LNCaP clone FGC (cell line): ENCODE results near the gene MLKL.
A peak's percentile ranks its signal among the peaks of the same experiment; 100 is the strongest.

Experiments
- DNase-seq: peaks from one replicate; pipeline ENCODE4 v3.0.0-alpha.2; 2011; ENCODE audit warnings: low read depth
- H3K4me3 ChIP-seq: 2 replicates; pipeline ENCODE4 v1.5.1; 2011; ENCODE audit warnings: mild to moderate bottlenecking, low read depth, low read length, control low read depth
- TF ChIP-seq, protein P1 (sequence below): IDR thresholded peaks from 2 replicates; pipeline ENCODE4 v1.5.1; 2012; ENCODE audit warnings: mild to moderate bottlenecking; ENCODE audit not compliant: control insufficient read depth, insufficient read depth; ENCODE audit errors: extremely low read depth

Gene MLKL

GRCh38 chr16:74709441-74709877 is 8.8 kb upstream of the MLKL start:
- TF ChIP-seq, protein P1, sequence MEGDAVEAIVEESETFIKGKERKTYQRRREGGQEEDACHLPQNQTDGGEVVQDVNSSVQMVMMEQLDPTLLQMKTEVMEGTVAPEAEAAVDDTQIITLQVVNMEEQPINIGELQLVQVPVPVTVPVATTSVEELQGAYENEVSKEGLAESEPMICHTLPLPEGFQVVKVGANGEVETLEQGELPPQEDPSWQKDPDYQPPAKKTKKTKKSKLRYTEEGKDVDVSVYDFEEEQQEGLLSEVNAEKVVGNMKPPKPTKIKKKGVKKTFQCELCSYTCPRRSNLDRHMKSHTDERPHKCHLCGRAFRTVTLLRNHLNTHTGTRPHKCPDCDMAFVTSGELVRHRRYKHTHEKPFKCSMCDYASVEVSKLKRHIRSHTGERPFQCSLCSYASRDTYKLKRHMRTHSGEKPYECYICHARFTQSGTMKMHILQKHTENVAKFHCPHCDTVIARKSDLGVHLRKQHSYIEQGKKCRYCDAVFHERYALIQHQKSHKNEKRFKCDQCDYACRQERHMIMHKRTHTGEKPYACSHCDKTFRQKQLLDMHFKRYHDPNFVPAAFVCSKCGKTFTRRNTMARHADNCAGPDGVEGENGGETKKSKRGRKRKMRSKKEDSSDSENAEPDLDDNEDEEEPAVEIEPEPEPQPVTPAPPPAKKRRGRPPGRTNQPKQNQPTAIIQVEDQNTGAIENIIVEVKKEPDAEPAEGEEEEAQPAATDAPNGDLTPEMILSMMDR = peak; percentile 99
- H3K4me3 ChIP-seq = no peak overlapping the region
- peak; percentile 64 for DNase-seq

GRCh38 chr16:74700116-74700437 is 585 bp downstream of the MLKL start:
- TF ChIP-seq, protein P1 = no peak
- no peak for DNase-seq
- H3K4me3 ChIP-seq = peak overlapping the region; percentile 55

GRCh38 chr16:74699666-74700065 is 996 bp downstream of the MLKL start:
- no peak for DNase-seq
- TF ChIP-seq, protein P1 = no peak
- H3K4me3 ChIP-seq = peak overlapping the region; percentile 55

GRCh38 chr16:74698222-74698621 is 2.4 kb downstream of the MLKL start:
- DNase-seq = no peak

DNA sequence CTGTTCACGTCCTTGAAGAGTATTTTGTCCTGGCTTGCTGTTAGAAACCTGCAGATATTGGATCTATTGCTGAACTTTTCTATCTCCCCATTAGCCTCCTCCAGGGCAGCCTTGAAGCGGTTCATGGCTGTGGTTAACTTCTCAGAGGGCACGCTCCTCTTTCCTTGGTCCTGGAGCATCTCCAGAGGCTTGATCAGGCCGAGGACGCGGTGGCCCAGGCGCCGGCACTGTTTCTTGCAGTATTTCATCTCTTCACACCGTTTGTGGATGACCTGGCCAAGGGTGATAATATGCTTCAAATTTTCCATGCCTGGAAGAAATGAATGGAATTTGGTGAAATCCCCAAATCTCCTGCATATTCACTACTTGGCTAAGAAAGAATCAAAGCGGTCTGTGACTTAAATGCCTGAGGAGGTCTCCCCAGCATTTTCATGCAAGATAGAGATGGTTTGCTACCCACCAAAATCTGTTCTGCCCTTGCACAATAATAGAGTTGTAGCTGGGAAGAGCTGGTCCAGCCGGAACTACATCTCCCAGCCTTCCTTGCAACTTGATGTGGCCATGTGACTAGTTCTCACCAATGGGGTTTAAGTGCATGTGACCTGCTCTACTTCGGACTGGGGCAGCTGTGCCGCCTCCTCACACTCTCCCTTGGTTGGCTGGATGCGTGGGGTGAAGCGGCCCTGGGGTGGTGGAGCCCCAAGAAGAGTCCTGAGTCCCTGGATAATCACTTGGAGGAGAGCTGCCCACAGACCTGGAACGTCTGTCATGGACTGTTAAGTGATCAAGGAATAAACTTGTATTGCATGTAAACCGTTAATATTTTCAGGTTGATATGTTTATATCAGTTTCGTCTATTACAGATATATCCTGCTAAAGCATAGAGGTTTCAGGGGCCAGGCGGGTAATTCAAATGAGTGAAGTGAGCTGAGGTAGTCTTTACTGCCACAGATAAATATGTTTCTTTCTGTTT is 4.9 kb downstream of the MLKL start:
- TF ChIP-seq, protein P1 = no peak
- DNase-seq = peak; percentile 72
- peak overlapping the region; percentile 51 for H3K4me3 ChIP-seq

More at GRCh38 chr16:74698222-74698621, 2.4 kb downstream of the MLKL start:
- no peak overlapping the region for H3K4me3 ChIP-seq
- TF ChIP-seq, protein P1 = no peak

DNA sequence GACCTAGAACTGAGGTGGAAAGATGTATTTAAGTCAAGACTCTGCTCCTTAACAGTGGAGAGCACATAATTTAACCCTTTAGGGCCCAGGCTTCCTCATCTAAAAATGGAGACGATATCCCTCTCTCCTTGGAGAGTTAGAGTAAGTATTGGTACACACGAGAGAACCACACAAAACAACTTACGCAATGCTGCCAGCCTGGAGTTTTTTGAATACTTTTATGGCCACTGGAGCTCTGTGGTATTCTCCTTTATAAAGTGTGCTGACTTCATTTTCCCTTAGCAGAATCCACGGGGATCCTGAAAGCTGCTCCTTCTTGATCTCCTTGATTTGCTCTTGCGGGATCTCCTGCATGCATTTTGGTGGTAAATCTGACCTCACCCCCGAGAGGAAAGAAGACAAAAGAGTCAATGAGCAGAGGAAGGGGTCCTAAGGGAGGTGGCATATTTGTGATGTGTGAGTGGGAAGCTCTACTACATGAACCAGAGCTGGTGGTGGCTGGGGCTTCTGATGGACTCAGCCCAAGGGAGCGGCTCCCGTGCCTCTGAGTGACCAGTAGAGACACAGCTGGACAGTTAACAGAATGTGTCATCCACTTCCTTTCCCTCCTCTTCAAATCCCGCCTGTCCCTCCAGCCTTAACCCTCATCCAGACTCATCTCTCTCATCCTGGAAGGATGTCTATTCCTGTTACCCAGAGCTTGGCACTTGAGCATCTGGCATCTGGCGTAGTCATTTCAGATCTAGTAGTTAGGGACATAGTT is 9.4 kb downstream of the MLKL start:
- no peak for DNase-seq
- H3K4me3 ChIP-seq = no peak overlapping the region
- TF ChIP-seq, protein P1 = no peak
